Measurements from ENCODE around the gene LSR.

GRCh38 chr19:35276706-35277281 is 28.0 kb downstream of the LSR start:
- TF ChIP-seq CTCF (optimal IDR thresholded peaks at IDR 0.05 in 1 of 3, IDR thresholded peaks at IDR 0.05 in 1 of 3, conservative IDR thresholded peaks at IDR 0.05 in 1 of 3; ENCODE audit: extremely low read depth in 1 of 3, insufficient read depth in 2 of 3, low read length in 3 of 3) = no peak
- TF ChIP-seq EZH2 (IDR thresholded peaks at IDR 0.05; ENCODE audit: low read length) = no peak
